ENCODE results near the gene TNFRSF6B. TPM values are rescaled to one million over a fixed set of nuclear protein-coding genes. Genes with fewer than 3 reads are reported as not detected.
A peak's percentile ranks its signal among the peaks of the same experiment; 100 is the strongest.

TNFRSF6B gene
- total RNA-seq, 1 donor from 2014 or later: 7.1 TPM

- peaks cover 26% of the 10 kb centered on the region for H3K36me3 ChIP-seq (ENCODE audit: control insufficient read depth, insufficient read depth, low read length)
- H3K27me3 ChIP-seq (ENCODE audit: control insufficient read depth, insufficient read depth, low read length): no peaks in the 10 kb centered on the region
- no peak overlapping the region for H3K4me3 ChIP-seq (ENCODE audit: low read depth, low read length)
- no peak for TF ChIP-seq CTCF (IDR thresholded peaks at IDR 0.05; ENCODE audit: insufficient read depth, low read length, severe bottlenecking)
- DNase-seq (ENCODE audit: low read depth) (no peak), FAIRE-seq (no peak)
These were observed 8.3 kb downstream of the TNFRSF6B start for GRCh38 chr20:63704749-63705117.

DNA sequence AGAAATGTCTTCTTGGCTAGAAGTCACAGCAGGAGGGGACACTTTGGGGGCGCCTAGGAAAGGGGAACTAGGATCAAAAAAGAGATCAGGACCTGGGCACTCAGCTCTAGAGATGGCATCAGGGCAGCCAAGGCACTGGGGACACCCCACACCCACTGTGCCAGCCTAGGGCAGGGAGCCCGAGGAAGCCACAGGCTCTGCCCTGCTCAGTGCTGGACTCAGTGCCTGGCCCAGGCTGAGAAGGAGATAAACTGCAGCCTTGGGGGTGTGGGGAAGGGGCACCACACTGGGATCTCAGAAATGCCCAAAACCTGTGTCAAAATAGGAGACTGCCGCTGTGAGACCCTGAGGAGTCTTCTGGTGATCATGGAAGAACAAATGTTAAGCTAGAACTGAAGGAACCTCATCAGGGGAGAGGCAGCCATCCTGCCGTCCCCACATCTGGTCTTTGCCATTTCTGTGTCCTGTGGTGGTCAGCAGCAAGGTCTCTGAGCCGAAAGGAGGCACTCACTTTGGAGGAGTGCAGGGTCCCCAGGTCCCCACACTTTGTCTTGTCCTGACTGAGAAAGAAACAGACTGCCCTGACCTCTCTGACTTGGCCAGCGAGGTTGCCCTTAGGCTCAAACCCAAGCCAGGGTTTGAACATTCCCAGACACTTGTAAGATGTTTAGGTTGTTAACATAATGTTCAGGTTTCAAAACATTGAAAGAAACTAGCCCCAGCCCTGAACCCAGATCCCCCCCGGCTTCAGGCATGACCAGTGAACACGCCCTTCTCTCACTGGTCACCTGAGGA lies 9.0 kb downstream of the TNFRSF6B start:
- TF ChIP-seq CTCF (IDR thresholded peaks at IDR 0.05; ENCODE audit: insufficient read depth, low read length, severe bottlenecking): no peak
- peaks cover 24% of the 10 kb centered on the region for H3K36me3 ChIP-seq (ENCODE audit: control insufficient read depth, insufficient read depth, low read length)
- no peak for DNase-seq (ENCODE audit: low read depth)

DNA sequence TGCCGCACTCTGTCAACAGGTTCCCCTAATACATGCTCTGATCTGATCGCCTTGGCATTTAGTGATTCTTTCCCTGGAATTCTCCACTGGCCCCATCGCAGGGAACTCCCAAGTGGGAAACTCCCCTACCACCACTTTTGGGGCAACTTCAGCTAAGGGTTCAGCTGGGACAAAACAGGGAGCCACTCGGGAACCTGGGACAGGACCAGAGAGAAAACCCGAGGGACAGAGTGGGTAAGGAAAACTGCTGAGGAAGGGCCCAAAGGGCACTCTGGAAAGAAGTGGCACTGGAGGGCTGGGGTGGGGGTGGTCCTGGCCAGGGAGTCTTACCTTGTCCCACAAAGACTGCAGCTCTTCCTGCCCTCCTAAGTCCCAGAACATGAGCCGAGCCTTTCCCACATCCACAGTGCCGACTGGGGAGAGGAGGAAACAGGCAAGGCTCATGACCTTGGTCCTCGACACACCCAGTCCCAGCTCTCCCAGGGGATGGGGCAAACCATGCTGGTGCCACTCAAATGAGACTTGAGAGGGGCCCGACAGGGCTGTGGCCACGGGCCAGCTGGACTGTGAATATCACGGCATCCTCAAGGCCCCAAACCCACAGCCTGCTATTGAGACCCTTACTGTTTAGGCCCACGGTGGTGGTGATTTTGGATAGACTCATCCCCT lies 9.7 kb downstream of the TNFRSF6B start:
- no peak overlapping the region for H3K4me3 ChIP-seq (ENCODE audit: low read depth, low read length)
- no peak for FAIRE-seq
- H3K36me3 ChIP-seq (ENCODE audit: control insufficient read depth, insufficient read depth, low read length): peaks cover 26% of the 10 kb centered on the region
- no peak for DNase-seq (ENCODE audit: low read depth)
- no peaks in the 10 kb centered on the region for H3K27me3 ChIP-seq (ENCODE audit: control insufficient read depth, insufficient read depth, low read length)
- no peak for TF ChIP-seq CTCF (IDR thresholded peaks at IDR 0.05; ENCODE audit: insufficient read depth, low read length, severe bottlenecking)

More for the DNA sequence above, 9.0 kb downstream of the TNFRSF6B start:
- no peaks in the 10 kb centered on the region for H3K27me3 ChIP-seq (ENCODE audit: control insufficient read depth, insufficient read depth, low read length)
- H3K4me3 ChIP-seq (ENCODE audit: low read depth, low read length): no peak overlapping the region
- FAIRE-seq: no peak

GRCh38 chr20:63706852-63707557 lies 10.6 kb downstream of the TNFRSF6B start:
- peak; percentile 80 for TF ChIP-seq CTCF (IDR thresholded peaks at IDR 0.05; ENCODE audit: insufficient read depth, low read length, severe bottlenecking)
- FAIRE-seq (no peak), DNase-seq (ENCODE audit: low read depth) (peak; percentile 55)
- peak overlapping the region; percentile 77 for H3K4me3 ChIP-seq (ENCODE audit: low read depth, low read length)
- no peaks in the 10 kb centered on the region for H3K27me3 ChIP-seq (ENCODE audit: control insufficient read depth, insufficient read depth, low read length)
- peaks cover 29% of the 10 kb centered on the region for H3K36me3 ChIP-seq (ENCODE audit: control insufficient read depth, insufficient read depth, low read length)

DNA sequence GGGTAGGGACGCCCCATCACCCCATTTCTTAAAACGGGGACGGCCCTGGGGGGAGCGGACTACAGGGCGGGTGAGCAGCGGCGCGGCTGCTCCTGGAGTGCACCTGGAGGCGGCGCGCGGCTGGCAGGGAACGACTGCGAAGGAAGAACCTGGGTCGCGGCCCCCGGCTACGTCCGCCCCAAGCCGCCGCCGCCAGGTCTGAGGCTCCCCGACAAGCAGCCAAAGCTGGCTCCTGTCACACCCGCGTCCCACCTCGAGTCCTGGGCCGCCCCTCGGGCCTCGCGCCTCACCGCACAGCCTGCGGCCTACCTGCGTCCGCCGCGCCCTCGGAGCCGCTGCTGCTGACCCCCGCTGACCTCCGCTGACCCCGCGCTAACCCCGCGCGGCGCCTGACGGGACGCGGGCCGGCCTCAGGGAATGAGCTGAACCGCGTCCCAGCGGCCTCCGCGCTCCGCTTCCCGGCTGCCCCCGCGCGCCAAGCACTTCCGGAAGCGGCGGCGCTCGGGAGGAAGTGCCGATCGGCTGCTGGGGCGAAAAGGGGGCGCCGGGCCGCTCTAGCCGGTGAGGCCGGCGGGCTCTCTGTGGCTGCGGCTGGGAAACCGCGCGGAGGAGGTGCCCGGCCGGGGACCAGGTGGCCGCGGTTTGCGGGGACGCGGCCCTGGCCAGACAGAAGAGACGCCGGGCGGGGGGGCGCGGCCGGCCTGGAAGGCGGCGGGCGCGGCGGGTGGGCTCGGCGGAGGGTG lies 11.3 kb downstream of the TNFRSF6B start, which contains the start of the genes ARFRP1 and ZGPAT:
Gene ARFRP1, minus strand, starts transcription at position 419 of the 743 bp plus-strand sequence. CDS start 885 bp downstream, outside the sequence.
Gene ZGPAT, plus strand, starts transcription at position 482 of the 743 bp plus-strand sequence. CDS start 542 bp downstream, outside the sequence.
- H3K4me3 ChIP-seq (ENCODE audit: low read depth, low read length): peak within 1 kb of the TSS; percentile 77
- H3K27me3 ChIP-seq (ENCODE audit: control insufficient read depth, insufficient read depth, low read length): no peaks in the 10 kb centered on the region
- peaks cover 32% of the 10 kb centered on the region for H3K36me3 ChIP-seq (ENCODE audit: control insufficient read depth, insufficient read depth, low read length)
- peak; percentile 44 for DNase-seq (ENCODE audit: low read depth)
- TF ChIP-seq CTCF (IDR thresholded peaks at IDR 0.05; ENCODE audit: insufficient read depth, low read length, severe bottlenecking): no peak
- no peak for FAIRE-seq
